Activated CD4-positive, alpha-beta T cell treated with anti-CD3 and anti-CD28 coated beads, Interleukin-2, amount 50 U/mL, for 24 hours (primary cell): ENCODE results near the gene MORC2.

Source experiments
- DNase-seq, 2 donors: peaks; one replicate each; pipeline ENCODE4 v3.0.0-alpha.2; 2020; ENCODE audit warnings: low read depth in 1 of 2, low spot score in 1 of 2

Gene MORC2

DNA sequence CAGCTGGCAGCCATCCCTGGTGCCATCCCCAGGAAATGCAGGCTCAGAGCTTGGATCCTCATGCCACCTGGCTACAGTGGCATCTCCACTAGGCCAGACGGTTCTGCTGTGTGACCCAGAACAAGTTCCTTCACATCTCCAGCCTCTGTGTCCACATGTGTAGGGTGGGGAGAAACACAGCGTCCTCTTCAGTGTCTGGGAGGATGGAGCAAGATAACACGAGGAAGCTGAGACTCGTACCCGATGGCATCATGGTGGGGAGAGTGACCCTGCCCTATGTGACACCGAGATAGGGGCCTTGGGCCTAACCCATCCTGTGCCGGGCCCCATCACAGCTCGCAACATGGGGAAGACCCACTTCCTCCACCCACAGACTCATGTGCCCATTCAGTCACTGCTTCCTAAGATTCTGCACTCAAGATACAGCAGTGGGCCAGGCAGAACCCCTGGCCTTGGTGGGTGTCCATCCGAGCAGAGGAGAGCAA, 78.5 kb downstream of the MORC2 start:
- DNase-seq = no peak

DNA sequence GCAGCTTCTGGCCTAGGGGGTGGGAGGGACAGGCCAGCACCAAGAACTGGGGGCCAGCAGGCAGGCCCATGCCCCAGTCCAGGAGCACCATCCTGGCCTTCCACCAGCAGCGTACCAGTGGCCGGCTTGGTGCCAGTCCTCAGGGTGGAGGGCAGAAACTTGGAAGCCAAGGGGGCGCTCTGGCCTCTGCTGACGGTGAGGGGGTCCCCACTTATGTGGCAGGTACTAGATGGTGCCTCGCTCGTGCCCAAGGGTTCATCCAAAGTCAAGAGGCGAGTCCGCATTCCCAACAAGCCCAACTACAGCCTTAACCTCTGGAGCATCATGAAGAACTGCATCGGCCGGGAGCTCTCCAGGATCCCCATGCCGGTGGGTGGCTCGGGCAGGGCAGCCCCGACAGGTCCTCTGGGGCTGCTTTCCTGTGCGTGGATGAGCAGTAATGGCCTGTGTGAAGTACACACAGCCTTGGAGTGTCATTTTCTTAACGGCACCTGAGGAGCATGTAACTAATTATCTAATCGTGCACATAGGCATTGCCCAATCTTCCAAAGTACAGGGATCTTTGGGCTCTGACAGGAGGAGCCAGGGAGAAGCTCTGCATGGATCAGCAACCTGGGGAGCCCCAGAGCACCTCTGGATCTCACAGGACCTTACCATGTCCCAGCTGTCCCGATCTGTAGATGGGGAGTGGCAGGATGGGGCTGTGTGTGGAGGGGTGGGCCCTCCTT, 79.1 kb downstream of the MORC2 start:
- DNase-seq = no peak

DNA sequence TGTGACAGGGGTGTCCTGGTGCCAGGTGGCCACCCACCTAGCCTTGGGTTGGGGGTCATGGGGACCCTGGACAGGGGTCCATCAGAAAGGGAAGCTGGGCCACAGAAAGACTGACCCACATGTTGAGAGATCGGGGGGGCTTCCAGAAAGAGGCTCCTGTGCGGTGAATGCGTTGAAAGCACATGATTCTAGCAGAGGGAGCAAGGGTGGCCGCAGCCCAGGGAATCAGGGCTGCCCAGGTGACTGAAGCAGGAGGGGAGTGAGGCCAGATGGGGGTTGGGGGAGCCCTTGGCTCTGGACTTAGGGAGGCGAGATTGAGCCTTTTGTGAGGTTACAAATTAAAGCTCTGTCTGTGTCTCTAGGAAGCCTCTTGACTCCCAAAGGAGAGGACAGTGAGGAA, 80.7 kb downstream of the MORC2 start:
- no peak for DNase-seq

DNA sequence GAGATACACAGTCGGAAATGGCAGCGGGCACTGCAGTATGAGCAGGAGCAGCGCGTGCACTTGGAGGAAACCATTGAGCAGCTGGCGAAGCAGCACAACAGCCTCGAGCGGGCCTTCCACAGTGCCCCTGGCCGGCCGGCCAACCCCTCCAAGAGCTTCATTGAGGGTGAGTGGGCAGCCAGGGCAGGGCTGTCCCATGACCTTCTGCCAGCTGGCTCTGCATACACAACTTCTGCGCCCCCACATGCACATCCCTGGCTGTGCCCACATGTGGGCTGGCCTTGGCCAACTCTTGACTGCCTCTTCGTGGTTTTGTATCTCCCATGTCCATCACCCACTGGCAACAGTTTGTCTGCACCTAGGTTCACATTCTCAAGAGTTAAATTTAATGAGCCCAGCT, 81.1 kb downstream of the MORC2 start:
- no peak for DNase-seq

DNA sequence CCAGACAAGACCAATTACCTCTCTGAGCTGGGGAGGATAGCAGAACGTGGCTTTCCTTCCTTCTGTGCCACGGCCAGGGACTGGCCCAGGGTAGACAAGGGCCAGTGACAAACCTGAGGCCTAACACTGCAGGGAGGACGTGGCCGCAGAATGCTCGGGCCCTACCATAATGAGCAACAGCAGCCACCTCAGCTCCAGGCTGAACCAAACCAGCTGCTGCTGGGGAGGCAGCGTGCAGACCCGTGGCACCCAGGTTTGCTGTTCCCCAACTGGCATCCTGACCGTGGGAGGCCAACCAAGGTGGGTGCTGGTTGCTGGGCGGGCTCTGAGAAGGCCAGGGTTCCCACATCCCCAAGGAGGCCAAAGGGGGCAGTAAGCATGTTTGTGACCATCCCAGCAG, 83.0 kb downstream of the MORC2 start:
- no peak for DNase-seq

DNA sequence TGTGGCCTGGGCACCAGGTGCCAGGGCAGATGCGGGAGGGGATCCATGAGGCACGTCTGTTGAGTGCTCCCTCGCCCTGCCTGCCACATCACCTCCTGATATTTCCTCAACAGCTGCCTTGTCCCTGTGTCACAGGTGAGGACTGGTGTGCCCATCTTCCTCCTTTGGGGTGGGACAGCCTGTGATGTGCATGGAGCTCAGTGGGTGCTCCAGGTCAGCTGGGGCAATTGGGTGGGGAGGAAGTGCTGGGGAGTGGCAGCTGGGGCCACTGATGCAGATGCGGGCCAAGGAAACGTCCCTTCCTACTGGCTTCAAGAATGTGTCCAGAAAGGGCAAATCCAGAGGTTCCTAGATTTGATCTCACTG, 83.6 kb downstream of the MORC2 start:
- no peak for DNase-seq

DNA sequence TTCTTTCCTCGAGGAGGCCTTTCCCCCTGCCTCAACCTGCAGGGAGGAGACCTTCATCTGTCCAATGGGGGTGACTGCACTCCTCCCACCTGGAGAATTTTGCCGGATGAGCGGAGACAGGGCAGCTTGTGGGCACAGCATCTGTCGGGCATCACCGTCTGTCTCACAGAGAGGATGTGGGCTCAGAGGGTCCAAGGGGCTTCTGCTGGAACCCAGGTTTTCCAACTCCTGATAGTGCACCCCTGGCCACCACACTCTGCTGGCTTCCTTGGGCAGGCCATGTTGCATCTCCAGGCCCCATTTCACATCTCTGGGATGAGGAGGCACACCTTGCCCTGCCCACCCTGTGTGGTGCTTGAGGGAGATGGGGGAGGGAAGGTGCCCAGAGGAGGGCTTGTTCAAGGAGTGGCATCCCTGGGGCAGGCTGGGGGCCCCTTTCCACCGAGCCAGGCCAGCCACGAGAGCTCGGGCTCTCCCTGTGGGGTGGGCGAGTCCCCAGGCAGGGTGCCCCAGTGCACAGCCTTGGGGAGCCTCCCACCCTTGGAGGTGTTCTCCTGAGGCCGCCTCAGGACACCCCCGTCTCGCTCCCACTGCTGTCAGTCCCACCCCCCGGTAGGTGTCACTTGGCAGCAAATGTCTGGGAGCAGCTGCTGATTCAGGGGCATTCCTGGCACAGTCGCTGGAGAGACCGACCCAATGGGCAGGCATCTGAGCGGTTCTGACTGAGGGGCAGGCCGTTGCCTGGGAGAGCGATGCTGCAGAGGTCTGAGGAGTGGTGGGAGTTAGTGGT, 84.2 kb downstream of the MORC2 start:
- no peak for DNase-seq

DNA sequence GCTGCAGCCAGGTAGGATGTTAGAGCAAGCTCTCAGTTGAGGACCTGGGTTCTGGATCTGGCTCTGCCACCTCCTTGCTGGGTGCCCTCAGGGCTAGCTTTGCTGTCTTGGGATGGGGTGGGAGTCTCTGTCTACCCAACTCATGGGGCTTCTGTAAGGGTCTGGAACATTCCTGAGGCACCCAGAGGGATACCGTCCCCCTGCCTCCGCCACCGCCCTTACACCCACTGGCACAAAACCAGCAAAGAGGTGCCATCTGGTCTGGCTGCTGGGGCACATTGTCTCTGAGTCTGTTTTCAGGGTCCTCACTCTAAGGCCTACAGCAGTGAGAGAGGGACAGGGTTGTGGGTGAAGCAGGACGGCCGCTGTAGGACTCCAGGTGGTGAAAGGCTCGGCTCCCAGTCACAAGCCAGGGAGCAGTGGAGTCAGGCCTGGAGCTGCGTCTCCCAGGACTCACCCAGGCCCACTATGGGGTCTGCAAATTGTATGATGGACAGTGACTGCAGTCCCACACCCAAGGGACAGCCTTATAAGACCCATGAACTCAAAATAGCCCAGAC, 84.9 kb downstream of the MORC2 start:
- no peak for DNase-seq

DNA sequence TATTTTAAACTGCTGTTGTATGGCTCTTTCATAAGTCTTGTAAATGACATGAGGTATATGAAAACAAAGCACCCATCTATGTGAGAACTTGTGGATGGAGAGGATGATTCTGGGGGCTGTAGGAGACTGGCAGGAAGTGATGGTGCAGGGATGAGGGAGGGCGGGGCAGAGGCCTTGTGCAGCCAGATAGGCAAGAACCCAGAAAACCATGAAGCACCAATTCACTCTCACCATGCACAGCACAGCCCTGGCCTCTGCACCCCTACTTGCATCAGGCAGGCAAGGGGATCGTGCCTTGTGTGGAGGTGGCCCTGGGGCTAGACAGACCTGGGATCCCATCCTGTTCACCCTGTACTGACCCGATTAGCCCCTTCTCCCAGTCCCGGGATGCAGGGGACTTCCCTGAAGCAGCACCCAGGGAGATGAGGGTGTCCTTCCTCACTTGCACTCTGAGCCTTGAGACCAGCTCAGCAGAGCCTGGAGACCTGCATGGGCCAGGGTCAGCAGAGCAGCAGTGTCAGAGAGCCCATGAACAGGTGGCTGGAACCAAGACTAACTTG, 85.5 kb downstream of the MORC2 start:
- DNase-seq = no peak

DNA sequence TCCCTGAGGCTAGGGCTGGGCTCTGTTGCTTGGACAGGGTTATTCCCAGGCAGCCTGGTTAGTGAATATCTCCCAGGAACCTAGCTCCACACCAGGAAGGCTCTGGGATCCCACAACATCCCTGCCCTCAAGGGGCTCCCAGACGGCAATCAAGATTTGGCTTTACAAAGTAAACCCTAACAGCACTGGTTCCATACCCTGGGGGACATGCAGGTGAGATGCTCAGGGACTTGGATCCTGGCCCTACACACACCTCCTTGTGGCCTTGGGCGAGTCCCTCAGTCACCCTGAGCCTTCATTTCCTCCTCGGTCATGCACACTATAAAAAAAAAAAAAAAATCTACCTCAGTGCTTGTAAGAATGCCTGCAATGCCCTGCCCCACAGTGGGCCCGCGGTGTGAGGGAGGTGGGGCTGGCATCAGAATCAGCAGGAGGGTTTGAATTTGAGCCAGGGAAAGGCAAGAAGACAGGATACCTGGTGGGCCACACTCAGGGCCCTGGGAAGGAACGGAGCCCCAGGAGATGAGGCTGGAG, 86.3 kb downstream of the MORC2 start:
- no peak for DNase-seq

DNA sequence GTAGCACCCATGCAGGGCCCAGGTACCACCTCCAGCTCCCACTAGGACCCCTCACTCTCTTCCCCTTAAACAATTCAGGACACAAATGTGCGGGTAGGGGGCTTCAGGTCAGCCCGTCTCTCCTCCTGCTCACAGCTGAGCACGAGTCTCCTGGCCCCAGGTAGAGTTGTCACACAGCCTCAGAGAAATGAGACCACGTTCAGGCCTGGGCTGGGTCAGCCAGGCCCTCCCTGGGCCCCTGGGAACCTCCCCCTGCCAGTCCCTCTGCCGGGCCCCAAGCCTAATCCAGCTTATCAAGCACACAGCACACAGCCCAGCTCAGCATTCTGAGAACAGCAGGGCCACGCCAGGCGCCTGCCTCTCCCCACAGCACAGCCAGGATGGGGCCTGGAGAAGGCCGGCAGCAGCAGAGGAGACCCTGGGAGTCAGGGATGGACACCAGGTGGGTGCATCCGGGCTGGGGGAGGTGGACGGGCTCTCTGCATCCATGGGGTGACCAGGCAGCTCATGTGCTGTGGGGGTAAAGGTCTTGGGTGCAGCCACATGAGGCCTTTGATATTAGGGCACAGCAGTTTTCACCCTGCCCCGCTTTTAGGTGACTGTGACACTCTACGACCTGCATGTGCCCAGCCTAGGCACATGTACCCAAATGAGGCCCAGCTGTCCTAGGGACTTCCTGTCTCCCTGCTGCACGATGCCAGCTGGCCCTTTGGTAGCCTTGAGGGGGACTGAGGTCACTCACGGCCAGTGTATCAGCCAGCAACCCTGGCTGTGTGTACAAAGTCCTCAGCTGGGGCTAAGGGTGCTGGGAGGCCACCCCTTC, 87.0 kb downstream of the MORC2 start:
- no peak for DNase-seq

DNA sequence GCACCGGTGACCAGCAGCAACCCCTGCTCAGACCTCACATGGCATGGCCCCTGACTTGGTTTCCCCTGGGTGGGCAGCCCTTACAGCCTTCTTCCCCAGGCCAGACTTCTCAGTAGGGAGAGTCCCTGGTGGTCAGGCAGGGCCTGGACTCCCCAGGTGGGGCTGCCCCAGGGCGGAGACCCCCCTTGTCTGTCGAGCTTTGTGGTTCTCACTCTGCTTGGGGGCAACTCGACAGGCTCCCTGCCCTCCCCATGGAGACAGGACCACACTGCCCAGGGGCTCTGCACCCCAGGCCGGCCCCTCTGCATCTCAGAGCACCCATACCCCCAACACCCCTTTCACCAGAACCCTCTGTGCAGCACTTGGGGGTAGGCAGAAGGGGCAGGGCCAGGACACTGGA, 87.7 kb downstream of the MORC2 start:
- DNase-seq = no peak

DNA sequence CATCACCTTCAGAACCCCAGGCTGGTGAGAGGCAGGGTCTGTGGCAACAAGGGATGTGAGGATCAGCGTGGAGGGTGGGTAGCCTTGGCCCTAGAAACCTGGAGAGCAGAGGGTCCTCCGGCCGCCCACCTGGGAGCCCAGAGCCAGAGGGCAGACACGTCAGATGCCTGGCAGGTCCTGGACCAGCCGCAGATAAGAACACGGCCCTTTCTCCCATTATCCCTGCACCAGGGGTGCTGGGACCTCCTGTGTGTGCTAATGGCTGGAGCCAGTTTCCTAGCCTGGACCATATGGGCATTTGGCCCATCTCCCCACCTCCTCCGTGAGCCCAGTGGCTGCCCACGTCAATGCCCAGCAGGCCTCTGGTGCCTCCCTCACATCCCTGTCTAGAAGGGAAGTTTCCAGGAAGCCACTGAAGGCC, 88.4 kb downstream of the MORC2 start:
- no peak for DNase-seq

DNA sequence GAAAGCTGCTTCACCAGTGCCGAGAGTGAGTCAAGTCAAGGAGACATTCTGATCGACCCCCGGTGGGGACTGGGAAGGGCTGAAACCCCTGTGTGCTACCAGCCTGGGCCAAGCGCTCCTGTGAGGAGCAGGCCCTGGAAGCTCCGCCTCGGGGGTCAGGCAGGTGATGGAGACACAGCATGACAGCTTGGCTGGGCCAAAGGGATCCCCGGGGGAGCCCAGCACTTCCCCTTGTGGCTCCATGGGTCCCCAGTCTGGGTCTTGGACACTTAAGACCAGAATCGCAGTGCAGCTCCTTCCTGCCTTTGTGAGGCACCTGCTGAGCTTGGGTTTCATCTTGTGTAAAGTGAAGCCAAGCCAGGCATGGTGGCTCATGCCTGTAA, 89.2 kb downstream of the MORC2 start:
- no peak for DNase-seq

DNA sequence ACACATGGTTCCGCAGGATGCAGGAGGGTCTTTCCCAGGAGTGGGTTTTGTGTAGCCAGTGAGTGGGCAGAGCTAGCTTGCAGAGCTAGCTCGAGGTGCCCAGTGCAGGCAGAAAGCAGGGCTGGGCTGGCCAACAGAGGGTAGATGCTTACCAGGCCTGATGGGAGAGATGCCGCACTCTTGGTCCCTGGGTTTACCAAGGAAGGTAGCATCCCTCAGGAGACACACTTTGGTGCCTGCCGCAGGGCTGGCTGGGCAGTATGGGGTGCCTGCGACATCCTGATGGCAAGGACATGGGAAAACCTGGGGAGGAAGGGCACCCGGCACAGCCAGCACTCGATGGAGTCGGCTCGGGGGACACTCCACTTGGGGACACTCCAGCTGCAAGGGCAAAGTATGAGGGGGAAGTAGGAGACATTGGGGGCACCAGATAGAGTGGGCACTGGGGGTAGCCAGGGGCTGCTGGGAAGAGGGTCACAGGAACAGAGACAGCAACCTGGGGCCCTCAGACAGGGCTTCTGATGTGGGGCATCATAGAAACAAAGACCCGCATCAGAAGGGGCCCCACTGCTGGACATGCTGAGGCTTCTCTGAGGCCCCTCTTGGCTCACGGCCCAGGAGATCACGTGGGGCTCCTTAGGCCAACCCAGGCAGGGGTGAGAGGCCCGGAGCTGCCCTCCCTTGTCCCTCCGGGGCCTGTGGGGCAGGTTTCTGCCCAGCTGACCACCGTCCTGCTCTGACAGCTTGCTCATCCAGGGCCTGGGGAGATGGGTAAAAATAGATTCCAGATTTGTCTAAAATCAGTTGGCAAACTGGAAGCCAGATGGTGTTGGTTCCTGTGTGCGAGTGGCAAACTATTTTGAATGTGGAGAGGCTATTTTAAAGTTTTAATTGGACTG, 89.8 kb downstream of the MORC2 start:
- DNase-seq = no peak

DNA sequence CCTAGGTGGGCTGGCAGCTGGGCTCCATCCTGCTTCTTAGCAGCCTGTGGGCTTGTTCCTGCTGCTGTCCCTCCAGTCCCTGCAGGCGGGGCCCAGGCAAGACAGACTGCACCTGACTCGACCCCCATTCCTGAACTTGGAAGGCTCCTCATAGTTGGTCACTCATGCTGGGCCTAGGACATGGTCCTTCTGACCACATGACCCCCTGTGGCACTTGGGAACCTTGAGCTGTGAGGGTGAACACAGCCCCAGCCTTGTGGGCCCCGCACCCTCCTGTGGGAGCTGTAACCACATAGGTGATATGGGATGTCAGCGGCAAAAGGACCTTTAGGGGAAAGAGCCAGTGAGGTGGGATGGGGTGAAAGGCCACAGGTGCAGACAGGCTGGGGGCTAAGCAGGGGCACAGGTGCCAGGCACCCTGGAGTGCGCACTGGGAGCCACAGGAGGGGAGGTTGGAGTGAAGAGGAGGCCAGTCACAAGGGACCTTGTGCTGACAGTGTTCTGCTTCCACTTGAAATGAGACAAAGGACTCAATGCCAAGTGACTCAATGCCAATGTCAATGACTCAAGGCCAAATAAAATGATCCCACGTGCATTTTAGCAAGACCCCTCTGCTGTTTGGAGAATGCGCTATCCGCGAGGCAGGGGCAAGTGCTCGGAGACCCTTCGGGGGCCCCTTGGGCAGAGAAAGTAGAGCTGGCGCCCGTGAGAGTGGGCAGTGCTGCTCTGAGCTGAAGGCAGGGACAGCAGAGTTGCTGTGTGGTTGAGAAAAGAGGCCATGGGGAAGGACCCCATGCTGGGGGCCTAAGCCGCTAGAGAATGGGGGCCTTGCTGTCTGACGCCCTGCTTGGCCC, 90.7 kb downstream of the MORC2 start:
- no peak for DNase-seq

DNA sequence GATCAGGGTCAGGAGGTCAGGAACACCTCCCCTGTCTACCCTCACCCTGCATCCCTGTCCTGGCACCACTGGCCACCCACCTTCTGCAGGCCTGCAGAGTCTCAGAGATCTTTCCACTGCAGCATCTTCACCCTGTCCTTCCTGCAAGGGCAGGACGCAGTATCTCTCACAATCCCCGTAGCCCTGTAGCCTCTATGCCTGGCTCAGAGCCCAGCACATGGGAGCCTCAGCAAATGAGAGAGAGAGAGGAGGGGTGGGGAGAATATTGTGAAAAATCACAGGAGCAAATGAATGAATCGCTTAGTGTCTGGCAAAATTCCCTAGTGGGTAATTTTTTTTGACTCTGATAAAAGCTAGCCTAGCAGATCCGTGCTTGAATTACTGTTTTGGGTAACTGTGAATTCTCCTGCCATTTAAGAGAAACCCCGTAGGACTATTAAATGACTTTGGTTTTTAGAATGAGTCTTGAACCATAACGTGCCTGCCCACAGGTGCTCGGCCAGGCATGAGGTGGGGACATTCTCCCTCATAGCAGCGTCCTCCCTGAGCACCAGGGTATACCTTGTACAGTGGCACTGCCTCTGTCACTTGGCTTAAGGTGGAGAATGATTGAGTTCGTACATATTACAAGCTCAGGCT, 91.5 kb downstream of the MORC2 start:
- no peak for DNase-seq

DNA sequence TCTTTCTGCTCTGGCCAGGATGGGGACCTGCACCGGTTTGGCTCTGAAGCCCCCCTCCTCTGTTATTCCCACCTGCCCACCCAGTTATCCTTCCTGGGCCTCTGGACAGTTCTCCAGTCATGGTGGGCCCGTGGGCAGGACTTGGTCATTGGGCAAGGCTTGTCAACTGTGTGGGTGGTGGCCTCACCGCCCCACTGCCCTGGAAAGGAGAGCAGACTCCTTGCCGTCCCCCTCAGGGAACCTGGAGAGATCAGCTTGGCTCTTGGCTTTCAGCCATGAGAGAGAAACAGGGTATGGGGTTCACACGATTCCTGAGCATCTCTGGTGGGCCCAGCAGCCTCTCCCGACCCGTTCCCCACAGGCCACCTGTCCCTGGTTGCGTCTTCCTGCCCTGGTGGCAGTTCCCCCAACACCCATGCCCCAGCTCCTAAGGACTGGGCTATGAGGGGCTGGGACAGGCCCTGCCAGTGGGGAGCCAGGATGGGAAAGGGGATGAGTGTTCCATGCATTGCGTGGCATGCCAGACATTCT, 92.3 kb downstream of the MORC2 start:
- DNase-seq = no peak
